GM21717 (cell line): ENCODE measurements around the gene SRMS.

Experiments used
- ATAC-seq: cut with Tn5 transposase; IDR thresholded peaks from one replicate; pipeline ENCODE4 v1.9.1; 2021; ENCODE audit warnings: mild to moderate bottlenecking, moderate library complexity; ENCODE audit not compliant: unreplicated experiment

The SRMS gene

DNA sequence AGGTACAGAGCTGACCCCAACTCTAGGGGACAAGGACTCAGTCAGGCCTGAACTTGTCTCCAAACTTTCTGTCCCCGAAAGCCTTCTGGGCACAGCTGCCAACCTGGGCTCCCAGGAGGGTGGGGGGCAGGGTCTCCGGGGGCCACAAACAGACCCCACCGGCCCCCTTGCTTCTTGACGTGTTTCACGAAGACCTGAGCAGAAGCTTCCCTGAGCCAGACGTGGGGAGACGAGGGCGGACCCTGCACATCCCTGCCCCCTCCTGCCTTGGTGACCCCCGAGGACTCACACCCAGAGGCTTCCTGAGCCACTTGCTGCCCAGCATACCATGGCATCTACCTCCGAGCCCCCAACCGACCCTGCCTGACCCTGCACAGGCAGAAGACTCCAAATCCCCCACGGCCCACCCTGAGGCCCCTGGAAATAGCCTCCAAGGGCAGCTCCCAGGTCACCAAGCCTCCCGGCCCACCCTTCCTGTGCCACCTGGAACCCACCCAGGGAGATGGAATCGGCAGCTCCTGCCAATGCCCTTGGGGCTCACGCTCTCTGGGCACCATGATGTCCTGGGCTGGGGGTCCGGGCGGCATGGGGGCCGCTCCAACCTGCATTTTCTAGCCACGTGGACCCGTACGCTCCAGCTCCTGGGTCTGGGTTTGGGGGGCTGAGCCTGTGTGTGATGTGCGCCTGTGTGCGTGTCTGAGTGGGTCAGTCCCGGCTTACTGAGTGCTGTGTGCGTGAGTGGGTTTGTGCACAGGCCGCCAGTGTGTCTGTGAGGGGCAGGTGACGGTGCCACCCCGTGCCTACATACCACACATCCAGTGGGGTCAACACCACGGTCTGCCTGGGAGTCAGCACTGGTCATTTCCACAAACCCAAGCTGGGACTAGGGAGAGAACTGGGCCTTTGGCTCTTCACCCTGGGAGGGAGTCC is 7.8 kb downstream of the SRMS start:
- ATAC-seq, result no peak

DNA sequence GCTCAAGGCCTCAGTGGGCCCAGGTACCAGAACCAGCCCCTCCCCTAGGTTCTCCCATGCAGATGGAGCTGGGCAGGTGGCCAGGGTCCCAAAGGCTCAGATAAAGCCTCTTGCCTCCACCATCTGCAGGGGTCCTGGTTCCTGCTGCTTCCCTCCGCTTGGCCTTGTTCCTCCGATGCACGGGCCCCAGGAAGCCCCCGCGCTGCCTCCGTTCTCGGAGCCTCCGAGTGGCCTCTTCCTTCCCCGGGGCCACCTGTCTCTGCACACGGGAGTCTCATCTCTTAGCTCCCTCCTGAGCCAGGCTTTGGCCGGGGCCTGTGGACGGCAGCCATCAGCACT is 8.5 kb downstream of the SRMS start:
- no peak for ATAC-seq

GRCh38 chr20:63538204-63539091 is 9.1 kb downstream of the SRMS start:
- ATAC-seq, result no peak

DNA sequence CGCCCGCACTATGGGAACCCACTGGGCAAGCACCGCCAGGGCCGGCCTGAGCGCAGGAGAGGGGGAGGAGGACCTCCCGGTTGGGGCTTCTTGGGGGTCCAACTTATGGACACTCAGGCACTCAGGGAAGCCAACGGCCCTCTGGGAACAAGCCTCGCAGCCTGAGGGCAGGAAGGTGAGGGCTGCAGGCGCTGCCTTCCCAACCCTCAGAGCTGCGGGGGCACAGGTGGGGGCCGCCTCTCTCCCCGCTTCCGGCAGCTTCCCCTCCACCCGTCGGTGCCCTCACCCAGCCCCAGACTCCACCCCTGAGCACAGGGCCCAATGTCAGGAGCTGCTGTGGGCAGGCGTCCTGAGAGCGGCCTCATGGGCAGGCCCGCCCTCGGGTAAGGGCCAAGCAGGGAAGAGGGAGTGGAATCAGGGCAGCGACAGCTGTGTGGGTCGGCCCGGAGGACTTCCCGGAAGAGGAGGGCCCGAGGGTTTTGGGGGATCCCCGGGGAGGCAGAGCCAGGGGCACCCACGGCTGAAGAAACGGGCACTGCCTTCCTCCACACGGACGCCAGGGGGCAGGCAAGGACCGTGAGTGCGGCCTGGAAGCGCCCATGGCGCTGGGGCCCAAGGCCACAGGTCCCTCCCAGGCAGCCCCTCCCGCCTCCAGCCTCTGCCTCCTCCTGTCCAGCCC is 9.9 kb downstream of the SRMS start:
- peak; percentile 65 for ATAC-seq

DNA sequence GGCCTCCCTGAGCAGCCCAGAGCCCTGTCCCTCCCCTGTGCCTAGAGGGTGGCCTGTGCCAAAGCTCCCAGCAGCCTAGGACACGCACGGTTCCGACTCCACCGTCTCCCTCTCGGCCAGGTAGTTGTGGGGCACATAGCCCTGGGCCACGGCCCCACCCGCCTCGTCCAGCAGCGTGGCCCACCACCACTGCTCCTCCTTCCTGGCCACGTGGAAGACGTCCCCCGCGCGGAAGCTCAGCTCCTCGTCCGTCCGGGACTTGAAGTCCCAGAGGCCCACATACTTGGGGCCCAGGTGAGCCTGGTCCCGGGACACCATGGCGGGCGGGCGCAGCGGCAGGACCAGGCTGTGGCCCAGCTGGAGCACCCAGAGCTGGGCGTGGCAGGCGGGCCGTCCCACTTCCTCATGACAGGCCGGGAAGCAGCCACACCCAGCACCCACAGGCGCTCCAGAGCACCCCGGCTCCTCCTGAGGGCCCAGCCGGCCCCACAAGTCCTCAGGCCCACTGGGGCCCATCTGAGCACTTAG is 10.5 kb downstream of the SRMS start, which contains the start of gene PTK6:
Gene PTK6 (minus strand): TSS at position 380 of the 528 bp plus-strand sequence. CDS start 62 bp downstream, at position 318.
- ATAC-seq, result no peak

GRCh38 chr20:63536241-63536977 is 11.1 kb downstream of the SRMS start:
- no peak for ATAC-seq

DNA sequence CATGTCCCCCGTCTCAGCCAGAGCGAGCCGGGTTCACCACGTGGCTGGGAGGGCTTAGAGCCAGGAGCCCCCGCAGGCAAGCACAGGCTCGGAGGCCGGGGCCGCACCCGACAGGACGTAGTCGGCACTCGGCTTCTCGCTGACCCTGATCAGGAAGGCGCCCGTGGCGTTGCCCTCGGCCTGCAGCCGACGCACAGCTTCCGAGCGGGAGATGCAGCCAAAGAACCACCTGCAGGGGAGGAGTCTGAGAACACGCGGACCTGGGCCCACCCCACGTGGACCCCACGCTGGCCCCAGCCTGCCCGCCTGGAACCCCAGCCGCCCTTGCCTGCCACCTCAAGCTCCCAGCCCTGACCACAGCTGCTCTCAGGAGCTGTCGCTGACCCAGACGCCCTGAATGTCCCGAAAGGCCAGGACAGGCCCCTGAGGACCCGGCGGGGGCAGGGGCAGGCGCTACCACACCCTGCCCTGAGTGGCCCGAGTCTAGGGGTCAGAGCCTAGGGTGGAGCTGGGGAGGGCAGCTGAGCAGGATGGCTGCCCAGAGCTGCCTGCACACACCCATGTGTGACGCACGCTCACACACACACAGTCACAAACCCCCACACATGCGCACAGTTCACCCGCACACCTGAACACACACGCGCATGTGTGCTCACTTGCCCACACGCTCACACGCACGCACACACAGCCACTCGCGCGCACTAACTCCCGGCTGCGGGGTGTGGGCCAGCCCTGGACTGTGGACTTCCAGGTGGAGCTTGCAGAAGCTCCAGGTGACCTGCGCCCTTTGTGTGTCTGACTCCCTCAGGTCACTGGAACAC is 12.5 kb downstream of the SRMS start:
- no peak for ATAC-seq

DNA sequence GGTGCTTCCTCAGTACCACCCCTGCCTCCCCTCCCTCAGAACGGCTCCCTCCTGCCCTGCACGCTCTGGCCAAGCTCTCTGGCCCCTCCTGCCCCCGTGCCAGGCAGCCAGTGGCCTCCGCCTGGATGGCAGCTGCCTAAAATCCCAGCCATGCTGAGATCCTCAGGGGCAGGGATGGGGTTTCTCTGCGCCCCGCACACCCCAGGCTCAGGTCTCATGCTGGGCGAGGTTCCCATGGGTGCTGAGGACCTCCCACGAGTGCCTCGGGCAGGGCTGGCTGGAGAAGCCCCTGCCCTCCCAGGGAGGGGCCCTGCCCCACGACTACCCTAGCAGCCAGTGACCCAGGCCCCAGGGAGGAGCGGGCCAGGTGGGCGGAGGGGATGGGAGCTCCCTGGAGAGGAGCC is 13.1 kb downstream of the SRMS start:
- ATAC-seq, result no peak

- ATAC-seq, result no peak
Observed at GRCh38 chr20:63533871-63534393, 13.6 kb downstream of the SRMS start.

- no peak for ATAC-seq
Observed at GRCh38 chr20:63533388-63533787, 14.2 kb downstream of the SRMS start.

DNA sequence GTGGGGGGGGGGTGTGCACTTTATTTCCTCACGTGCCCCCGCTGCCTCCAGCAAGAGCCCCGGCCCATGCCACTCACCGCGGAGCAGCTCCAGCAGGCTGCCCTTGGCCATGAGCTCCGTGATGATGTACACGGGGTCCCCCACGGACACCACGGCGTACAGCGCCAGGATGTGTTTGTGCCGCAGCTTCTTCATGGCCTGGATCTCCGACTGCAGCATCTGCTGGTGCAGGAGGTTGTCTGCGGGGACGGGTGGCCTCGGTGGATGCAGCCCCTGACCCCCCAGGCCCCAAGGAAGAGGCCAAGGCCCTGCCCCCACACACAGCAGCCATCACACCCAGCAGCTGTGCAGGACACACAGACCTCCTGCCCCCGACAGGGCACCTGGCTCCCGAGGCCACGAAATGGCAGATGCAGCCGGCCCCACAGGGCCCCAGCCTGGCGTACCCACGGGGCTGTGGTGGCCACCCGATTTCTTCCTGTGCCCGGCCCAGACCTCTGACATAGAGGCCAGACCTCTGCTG is 15.0 kb downstream of the SRMS start:
- no peak for ATAC-seq

DNA sequence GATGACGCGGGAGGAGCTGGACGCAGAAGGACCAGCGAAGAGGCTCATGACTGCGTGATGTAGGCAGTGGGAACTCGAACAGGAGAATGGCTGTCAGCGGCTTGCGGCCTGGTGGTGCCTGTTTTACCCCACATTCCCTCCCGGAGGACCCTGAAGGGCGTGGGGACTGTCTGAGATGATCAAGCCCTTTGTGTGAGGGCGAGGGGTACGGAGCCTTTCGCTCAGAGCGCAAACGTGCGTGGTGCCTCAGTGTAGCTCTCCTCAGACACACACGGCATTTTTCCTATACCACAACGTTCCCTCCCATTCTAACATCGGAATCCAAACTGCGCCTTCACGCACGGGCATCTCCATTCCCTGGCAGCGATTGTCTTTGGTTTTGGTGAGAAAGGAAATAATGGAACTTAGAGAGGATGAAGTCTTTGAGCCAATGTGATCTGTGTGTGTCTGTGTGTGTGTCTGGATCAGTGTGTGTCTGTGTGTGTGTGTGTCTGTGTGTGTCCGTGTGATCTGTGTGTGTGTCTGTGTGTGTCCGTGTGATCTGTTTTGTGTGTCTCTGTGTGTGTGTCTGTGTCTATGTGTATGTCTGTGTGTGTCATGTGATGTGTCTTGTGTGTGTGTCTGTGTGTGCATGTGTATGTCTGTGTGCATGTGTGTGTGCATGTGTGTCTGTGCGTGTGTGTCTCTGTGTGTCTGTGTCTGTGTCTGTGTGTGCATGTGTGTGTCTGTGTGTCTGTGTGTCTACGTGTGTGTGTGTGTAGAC is 15.7 kb downstream of the SRMS start:
- ATAC-seq, result no peak

DNA sequence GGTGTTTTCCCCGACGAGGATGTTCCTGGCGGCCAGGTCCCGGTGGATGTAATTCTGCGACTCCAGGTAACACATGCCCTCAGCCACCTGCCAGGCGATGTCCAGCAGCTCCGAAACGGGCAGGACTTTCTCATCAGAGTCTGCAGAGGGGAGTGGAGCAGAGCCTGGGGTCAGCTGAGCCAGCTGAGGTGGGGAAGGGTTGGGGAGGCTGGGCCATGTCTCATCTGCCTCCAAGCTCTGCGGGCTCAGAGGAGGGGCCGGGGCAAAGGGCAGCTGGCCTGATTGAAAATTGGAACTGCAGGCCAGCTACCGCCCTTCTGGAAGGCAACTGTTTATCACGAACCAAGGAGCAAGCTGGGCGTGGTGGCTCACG is 16.8 kb downstream of the SRMS start:
- ATAC-seq, result no peak

DNA sequence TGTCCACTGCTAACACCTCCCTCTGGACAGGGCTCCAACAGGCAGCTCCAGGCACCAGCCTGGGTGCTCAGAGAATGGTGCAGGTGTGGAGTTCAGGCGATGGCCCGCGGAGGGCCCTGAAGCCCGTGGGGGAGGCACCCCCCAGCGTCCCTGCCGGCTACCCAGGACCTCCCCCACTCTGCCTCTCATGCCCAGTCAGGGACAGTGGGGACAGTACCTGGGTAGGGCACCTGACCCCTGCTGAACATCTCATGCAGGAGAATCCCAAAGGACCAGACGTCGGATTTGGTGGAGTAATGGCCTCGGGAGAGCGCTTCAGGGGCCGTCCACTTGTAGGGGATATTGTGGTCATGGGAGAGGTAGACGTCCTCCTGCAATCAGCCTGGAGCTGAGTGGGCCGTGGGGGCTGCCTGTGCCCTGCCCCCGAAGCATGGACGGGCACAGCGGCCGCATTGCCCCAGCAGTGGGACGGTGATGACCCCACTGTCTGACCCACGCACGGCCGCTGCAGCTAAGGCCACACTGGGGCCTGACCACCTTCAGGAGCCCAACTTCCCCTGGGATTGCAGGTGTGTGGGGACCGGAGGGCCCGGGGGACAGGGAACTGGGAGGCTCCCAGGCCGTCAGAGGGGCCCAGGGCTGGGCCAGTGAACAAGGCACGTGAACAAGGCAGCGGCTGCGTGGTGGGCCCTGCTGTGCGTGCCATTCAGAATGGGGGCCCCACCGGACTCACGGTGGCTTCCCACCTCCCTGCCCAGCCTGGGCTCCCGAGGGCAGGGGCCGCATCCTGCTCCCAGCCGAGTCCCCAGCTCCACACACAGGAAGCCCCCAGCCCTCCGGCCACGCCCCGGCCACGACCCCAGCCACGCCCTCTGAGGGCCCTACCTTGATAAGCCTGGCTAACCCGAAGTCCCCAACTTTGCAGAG is 17.4 kb downstream of the SRMS start:
- no peak for ATAC-seq

- no peak for ATAC-seq
Observed at GRCh38 chr20:63529180-63529860, 18.2 kb downstream of the SRMS start.

DNA sequence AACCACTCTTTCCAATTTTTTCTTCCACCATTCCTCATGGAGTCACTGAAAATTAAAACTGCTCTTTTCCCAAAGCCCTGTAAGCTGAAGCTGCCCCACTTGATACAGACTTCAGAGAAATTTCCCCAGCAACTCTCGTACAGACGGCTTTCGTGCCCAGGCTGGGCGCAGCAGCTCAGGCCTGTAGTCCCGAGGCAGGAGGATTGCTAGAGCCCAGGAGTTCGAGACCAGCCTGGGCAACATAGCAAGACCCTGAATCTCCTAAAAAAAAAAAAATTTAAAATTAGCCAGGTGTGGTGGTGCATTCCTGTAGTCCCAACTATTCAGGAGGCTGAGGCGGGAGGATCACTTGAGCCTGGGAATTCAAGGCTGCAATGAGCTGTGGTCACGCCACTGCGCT is 20.4 kb downstream of the SRMS start:
- ATAC-seq, result no peak

DNA sequence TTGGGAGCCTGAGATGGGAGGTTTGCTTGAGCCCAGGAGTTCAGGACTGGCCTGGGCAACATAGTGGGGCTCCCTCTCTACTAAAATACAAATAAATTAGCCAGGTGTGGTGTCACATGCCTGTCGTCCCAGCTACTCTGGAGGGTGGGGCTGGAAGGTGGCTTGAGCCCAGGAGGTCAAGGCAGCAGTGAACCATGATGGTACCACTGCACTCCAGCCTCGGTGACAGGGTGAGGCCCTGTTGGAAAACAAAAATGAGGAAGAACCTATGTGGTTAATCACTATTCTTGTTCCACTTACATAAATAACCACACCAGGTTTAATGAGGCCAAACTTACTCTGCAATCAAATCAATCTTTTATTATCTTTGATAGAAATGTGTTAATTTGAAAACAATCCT is 21.6 kb downstream of the SRMS start:
- no peak for ATAC-seq
